GM12891 (cell line): ENCODE measurements around the gene CRISPLD2.

Experiments used
- POLR2A ChIP-seq: IDR thresholded peaks from 2 replicates; pipeline ENCODE4 v1.6.1; 2011; ENCODE audit warnings: low read depth, low read length, control low read depth
- TAF1 ChIP-seq: IDR thresholded peaks from 2 replicates; pipeline ENCODE4 v1.6.1; 2011; ENCODE audit warnings: low read depth, low read length, control low read depth

- no peak for TF ChIP-seq TAF1
- TF ChIP-seq POLR2A = no peak
Observed at GRCh38 chr16:84937196-84938005, 117.6 kb downstream of the CRISPLD2 start.
